NCI-H69 (cell line): Measurements from ENCODE around the gene PPP1R12B.
A peak's percentile ranks its signal among the peaks of the same experiment; 100 is the strongest.
"Not testable (repeated sequence)": the region's sequence is repeated elsewhere in the genome, so short reads cannot be mapped to it uniquely, and the experiment has no call there.

ENCODE experiments used
- DNase-seq: peaks from one replicate; lab custom pipeline; 2025; lab: John Stamatoyannopoulos, UW

PPP1R12B gene

DNA sequence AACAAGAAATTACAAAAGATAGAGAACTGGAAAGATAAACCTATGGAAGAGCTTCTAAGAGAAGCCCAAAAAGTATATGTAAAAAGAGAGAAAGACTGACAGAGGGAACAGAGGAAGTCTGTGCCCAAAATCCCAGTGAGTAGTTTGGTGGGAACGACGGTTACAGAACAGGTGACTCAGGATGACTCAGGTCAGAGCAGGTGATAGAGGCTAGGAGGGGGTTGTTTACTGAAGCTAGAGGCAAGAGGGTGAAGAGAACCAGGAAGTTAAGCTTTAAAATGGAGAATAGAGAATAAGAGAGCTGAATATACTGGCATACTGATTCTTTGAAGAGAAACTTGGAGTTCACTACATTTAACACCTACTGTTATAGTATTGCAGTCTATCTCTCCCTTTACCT is 134.9 kb downstream of the PPP1R12B start:
- peak; percentile 55 for DNase-seq

DNA sequence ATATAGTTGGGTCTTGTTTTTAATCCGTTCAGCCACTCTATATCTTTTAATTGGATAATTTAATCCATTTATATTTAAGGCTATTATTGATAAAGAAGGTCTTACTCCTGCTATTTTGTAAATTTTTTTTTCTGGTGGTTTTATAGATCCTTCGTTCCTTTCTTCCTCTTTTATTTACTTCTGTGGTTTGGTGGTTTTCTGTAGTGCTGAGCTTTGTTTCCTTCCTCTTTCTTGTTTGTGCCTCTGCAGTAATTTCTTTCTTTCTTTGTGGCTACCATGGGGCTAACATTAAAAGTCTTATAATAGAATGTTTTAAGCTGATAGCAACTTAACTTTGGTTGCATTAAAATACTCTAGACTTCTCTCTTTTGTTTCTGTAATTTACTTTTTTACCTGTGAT is 135.5 kb downstream of the PPP1R12B start:
- not testable (repeated sequence) for DNase-seq

DNA sequence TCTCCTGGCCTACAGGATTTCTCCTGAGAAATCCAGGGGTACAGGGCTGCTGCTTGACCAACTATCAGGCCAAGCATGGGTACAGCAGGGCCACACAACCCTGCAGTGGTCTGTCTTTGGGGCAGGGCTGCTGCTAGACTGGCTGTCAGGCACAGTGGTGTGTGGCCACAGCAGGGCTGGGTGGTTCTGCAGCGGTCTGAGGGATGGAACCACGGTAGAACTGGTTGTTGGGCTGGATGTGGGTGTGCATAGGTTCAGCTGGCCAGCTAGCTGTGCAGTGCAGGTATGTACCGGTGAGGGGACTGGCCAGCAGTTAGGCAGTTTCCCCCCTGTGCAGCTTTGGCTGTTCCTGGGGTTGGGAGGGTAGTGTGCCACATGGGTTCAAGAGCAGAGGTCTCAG is 136.3 kb downstream of the PPP1R12B start:
- DNase-seq = not testable (repeated sequence)

DNA sequence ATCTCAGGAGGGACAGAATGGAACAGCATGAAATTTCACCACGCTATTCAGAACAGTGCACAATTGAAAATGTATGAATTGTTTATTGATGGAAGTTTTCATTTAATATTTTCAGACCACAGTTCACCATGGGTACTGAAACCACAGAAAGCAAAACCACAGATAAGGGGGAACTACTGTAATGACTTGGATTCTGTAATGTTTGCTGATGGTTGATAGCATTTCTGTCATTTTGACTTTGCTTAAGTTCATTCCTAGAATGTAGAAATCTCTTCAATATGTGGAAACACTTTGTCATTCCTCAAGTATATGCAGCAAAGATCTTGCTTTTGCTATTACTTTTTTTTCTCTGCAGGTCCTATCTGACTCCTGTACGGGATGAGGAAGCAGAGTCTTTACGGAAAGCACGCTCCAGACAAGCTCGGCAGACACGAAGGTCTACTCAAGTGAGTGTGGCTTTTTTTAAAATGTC is 139.7 kb downstream of the PPP1R12B start:
- DNase-seq = not testable (repeated sequence)

DNA sequence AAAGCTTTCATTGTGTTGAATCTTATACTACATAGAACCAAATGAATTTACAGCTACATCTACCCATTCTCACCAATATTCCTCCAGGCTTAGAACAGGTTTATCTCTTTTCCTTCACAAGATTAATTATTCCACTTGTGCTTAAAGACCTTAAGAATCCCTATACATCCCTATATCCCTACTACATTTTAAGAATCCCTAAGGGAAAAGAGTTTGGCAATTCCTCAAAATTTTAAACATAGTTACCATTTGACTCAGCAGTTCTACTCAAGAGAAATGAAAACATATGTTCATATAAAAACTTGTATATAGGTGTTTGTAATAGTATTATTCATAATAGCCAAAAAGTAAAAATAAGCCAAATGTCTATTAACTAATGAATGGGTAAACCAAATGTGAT is 140.6 kb downstream of the PPP1R12B start:
- DNase-seq = not testable (repeated sequence)

DNA sequence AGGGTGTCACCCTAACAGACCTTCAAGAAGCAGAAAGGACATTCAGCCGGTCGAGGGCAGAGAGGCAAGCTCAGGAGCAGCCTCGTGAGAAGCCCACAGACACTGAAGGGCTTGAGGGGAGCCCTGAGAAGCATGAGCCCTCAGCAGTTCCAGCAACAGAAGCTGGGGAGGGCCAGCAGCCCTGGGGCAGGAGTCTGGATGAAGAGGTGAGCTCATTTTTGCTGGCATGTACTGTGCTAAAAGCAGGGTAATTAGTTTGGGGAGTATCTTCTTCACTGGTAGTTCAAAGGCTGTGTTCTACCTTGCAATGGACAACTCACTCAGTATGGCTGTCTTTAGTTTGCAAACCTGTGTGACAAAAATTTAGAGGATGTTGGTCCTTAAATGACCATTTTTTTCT is 144.6 kb downstream of the PPP1R12B start:
- not testable (repeated sequence) for DNase-seq

DNA sequence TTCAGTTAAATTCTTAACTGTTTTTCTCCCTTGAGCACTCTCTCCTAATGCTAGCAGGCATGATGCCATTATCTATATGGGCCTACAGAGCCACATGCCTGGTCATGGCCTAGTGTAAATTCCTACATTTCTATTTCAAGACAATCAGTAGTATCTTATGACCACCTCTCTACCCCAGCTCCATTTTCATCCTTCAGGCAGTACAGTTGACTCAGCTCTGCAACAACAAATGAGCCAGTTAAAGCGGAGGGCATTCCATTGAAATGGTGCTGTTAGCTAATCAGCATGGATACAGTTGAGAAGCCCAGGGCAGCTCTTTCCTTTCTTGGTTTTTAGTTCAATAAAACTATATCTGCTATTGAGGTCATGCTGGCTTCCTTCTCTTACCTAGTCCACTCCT is 150.0 kb downstream of the PPP1R12B start:
- DNase-seq = no peak

DNA sequence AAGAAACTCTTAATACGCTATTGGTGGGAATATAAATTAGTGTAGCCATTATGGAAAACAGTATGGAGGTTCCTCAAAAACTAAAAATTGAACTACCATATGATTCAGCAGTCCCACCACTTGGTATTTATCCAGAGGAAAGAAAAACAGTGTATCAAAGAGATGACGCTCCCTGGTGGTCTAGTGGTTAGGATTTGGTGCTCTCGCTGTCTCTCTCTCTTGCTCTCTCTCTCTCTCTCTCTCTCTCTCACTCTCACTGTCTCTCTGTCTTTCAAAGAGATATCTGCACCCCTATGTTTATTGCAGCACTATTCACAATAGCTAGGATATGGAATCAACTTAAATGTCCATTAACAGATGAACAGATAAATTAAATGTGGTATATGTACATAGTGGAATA is 151.5 kb downstream of the PPP1R12B start:
- DNase-seq = not testable (repeated sequence)

DNA sequence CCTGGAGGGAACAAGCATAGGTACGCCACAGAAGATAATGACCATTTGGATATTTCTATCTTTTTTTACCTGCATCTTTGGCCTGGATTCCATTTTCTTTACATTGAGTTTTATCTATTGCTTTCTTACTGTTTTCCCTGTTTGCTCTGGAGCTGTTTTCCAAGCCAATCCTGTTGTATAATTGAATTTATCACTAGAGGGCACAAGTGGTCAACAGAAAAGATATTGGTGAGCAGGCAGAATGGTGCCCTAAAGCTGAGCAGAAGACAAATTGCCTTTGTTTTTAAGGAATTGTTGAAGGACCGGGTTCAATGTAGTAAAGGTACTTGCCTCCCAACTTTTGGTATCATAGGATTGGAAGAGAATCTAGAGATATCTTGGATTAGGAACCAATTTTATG is 152.8 kb downstream of the PPP1R12B start:
- DNase-seq = peak; percentile 47

DNA sequence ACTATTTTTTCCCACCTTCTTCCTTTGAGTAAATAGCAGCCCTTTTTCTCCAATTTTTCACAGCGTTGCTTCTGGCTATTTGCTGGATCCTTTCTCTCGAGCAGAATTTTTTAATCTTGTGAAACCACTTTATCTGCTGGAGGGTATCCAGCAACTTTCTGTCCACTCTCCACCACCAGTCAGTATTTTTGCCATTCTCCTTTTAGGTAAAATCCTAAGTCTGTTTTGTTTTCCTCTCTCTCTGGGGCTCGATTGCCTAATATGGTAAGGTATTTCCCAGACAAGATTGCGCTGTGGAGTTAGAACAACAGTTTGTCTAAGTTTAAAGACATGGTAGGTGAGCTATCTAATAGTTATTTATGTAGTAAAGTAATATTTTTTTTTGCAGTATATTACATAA is 156.9 kb downstream of the PPP1R12B start:
- no peak for DNase-seq

DNA sequence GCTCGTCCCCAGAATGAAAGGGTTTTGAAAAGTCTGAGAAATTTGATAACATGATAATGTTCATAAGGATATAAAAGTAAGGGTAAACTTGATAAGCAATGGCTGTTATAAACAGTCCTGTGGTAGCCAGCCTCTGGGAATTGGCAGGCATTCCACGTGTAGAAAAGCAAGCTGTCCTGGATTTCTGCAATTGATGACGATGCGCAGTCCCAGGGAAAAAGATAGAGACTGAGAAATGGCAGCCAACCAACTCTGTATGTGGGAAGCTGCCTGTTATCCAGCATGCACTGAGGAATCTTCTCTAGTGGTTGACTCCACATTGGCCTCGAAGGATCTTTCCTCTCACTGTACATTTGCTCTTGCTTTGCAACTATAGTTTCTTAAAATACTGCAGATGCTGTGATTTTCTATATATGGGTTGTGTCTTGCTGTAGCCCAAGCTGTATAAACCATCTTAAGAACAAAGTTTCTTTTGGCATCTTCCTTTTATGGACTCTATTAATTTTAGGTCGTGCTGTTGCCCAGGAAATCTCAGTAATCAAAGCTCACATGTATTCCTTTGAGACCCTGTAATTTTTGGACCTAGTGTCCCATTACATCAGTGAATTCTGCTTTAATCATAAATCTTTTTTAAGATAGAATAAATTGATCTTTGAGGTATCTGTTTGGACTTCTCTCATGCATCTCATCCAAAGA is 157.5 kb downstream of the PPP1R12B start:
- DNase-seq = not testable (repeated sequence)

DNA sequence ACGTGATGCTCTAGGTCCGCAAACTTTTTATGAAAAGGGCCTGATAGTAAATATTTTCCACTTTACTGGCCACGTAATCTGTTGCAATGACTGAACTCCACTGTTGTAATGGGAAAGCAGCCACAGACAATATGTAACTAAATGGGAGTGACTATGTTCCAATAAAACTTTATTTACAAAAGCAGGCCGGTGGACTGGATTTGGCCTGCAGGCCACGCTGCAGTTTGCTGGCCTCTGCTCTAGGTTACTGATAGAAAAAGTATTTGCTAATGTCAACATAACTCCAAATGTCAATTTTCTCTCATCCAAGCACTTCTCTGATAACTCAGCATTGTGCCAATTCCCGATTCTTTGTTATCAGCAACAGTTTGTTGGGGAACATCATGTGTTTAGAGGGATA is 160.4 kb downstream of the PPP1R12B start:
- not testable (repeated sequence) for DNase-seq

DNA sequence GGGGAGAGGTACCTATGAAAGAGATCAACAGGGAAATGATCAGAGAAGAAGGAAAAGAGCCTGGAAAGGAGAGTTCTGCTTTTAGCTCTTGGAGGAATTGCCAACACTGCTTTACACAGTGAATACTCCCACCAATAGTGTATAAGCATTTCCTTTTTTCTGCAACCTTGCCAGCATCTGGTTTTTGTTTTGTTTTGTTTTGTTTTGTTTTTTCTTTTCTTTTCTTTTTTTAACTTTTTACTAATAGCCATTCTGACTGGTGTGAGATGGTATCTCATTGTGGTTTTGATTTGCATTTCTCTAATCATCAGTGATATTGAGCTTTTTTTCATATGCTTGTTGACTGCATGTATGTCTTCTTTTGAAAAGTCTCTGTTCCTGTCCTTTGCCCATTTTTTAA is 165.4 kb downstream of the PPP1R12B start:
- DNase-seq = not testable (repeated sequence)

DNA sequence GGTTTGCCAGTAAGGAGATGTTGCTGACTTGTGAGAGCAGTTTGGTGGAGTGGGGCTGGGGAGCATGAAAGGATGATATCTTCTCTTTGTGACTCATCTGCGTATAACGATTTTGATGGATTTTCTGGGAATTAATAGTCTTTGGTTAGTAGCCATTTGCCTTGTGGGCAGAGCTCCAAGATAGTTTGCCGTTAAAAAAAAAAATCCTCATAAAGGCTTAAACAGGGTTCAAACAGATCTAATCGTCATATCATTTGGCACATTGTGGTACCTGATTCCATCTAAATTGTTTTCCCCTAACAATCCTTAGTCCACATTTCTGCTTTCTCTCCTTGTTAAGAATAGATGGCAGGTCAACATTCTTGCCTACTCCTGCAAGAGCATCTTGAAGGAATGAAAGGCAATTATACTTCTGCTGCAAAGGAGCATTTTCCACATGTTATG is 168.0 kb downstream of the PPP1R12B start:
- no peak for DNase-seq

DNA sequence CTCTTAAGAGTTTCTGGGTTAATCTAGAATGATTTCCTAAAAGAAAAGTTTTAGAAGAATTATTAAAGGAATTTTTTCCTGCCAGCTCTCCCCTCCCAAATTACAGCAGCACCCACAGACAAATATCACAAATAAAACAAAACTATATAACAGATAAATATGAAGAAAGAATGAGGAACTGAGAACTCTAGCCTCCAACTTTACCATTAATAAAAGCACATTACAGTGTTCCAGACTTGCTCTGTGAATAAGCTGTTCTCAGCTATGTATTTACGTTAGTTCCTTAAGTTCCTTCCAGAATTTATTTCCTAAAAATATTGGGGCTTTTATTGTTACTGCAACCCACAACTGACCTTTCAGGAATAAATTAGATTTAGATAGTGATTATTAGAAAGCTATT is 168.6 kb downstream of the PPP1R12B start:
- DNase-seq = not testable (repeated sequence)

DNA sequence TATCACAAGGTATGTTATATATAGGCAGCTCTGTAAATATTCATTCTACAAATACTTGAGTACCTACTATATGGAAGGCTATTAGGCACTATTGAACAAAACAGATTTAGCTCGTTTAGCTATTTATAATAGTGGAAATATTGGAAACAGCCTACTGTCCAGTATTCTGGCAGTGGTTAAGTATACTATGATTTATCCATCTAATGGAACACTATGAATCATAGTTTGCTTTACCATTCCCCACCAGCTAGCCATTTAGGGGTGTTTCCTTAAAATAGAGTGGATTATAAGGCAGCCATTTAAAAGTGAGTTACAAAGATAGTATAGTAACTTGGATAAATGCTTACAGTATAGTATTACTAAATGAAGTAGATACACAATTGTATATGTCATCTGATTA is 169.7 kb downstream of the PPP1R12B start:
- DNase-seq = not testable (repeated sequence)

DNA sequence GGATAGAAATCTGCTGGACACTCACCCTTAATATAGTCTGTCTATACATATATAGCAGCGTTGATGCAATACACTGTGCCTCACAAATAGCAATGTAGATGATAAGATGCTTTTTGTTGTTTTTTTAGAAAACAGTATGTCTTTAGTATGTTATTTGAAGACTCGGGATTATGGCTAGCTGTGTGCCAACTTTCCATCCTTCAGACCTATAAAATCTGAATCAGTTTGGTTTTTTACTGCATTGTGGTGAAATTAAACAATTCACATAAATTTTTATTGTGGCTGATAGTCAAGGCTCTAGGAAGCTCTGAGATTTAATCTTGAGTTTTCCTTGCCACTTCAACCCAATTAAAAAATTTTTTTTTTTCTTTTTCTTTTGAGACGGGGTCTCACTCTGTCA is 170.4 kb downstream of the PPP1R12B start:
- DNase-seq = not testable (repeated sequence)

DNA sequence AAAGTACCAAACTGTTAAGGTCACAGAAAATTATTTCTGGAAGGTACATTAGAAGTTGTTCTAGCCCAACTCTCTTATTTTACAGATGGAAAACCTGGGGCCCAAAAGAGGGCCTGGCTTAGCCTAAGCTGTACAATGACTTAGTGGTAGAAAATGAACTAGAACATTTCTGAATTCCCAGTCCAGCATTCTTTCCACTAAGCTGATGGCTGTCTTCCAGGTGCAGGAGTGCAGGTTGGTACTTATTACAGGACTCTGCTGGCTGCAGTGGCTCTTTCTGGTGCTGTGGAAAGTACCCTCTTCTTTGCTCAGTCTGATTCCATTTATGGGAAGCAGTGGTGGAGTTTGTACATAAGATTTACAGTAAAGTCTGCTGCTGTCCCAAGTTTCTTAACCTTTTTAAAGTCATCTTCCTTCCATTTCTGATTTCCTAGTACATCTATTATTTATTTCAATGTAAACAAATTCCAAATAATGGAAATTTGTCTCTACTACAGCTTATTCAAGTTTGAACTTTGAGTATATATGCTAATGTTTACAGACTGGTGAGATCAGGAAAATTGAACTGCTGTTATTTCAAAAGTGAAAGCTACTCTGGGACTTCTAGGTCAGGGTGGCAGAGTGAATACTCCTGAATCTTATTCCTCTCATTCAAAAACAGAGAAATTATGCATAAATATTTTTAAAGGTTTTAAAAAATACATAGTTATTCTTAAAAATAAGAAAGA is 171.8 kb downstream of the PPP1R12B start:
- not testable (repeated sequence) for DNase-seq

DNA sequence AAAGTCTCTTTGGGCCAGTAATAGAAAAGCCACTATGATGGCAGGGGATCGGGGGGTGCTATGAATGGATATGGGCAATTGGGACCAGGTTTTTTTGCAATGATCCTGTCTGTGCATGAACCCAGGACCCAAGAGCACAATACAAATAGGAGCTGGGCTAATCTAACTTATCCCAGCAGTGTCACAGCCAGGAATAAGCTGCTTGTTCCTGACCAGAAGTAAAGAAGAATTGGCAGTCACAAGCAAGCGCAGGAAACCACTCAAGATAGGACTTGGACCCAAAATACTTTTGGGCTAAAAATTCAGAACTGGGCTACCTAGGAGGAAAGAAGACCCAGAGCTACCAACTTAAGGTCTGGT is 172.3 kb downstream of the PPP1R12B start:
- DNase-seq = not testable (repeated sequence)

DNA sequence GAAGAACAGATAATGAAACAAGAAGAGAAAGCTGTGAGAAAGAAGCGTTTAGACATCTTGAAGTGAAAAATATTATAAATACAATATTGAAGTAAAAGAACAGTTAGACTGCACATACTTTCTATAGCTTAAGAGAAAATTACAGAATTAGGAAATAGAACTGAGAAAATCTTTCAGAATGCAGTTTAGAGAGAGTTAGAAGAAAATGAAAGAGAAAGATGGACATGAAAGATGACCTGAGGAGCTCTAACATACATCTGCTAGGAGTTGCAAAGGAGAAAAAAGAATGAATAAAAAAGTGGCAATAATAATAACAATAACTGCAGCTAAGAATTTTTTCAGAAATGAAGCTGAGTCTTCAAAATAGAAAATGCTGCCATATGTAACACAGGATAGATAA is 173.0 kb downstream of the PPP1R12B start:
- DNase-seq = not testable (repeated sequence)

DNA sequence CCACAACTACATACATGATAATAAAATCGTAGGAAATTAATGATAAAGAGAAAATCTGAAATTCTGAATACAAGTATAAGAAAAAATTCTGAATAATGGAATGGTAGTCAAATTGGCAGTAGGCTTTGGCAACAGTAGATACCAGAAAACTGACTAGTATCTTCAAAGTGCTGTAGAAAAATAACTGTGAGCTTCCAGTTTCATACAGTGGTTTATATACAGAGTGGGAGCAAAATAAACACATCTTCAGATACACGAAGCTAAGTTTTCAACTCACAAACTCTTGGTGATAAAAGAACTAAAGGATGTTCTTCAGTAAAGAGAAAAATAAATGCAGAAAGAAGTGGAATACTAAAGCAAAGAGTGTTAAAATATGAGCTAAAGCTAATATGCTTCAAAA is 173.4 kb downstream of the PPP1R12B start:
- no peak for DNase-seq

DNA sequence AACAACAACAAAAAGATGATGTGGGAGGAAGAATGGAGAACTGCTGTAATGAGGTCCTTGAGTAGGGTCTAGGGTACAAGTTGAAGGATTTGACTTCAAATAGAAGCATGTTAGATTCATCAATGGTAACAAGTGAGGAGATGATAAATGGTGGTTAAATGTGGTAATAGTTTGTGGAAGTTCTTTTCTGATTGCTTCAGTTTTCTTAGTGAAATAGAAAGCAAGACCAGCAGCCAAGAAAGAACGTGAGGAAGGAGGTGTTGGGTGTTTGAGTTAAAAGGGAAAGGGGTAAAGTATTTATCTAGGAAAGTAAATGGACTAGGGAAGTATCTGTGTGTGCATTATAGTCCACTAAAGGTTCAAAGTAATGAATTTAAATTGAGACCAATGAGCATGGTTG is 177.6 kb downstream of the PPP1R12B start:
- not testable (repeated sequence) for DNase-seq

DNA sequence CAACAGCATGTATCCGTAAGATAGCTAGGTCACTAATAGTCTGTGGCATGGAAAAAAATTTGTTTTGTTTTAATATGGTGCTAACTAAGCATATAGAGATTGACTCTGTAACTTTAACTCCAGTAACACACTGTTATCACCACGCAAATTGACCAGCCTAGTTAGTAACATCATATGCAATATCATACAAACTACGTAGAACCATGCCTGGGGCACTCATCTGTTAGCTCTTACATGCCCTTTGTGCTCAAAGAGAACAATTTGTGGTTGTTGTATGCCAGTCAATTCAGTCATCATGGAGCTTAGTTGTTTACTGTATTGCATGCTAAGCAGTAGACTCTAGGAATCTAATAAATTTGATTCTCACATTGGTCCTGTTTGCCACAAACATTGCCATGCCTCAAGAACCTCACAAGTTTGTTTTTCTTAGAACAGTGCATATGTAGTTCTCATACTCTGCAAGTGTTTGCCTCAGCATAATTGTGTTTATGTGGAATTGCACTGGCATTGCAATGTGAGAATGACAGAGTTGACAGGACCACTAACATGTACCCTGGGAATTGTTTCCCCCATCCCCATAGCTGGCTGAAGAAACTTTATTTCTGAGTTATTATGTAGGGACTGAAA is 179.7 kb downstream of the PPP1R12B start:
- DNase-seq = not testable (repeated sequence)
